HG02588 (cell line): Measurements from ENCODE around the gene EXD3.
"Not testable (repeated sequence)": the region's sequence is repeated elsewhere in the genome, so short reads cannot be mapped to it uniquely, and the experiment has no call there.

ENCODE experiments used
- ATAC-seq: cut with Tn5 transposase; IDR thresholded peaks from one replicate; pipeline ENCODE4 v1.9.1; 2021; ENCODE audit warnings: mild to moderate bottlenecking, moderate library complexity; ENCODE audit not compliant: unreplicated experiment

The EXD3 gene

GRCh38 chr9:137266585-137267453 lies 156.1 kb downstream of the EXD3 start:
- ATAC-seq = no peak

GRCh38 chr9:137266162-137266527 lies 156.8 kb downstream of the EXD3 start:
- ATAC-seq = no peak

GRCh38 chr9:137265496-137266161 lies 157.3 kb downstream of the EXD3 start:
- ATAC-seq = no peak

- no peak for ATAC-seq
Measured at GRCh38 chr9:137264067-137264466, 158.9 kb downstream of the EXD3 start.

- ATAC-seq = no peak
Measured at GRCh38 chr9:137263506-137263905, 159.5 kb downstream of the EXD3 start.

- ATAC-seq = no peak
Measured at GRCh38 chr9:137262909-137263285, 160.1 kb downstream of the EXD3 start.

GRCh38 chr9:137262173-137262908 lies 160.6 kb downstream of the EXD3 start:
- not testable (repeated sequence) for ATAC-seq
